ENCODE data around the gene CIDEB.

Gene CIDEB

GRCh38 chr14:24312736-24313507 lies 5.1 kb upstream of the CIDEB start:
- DNase-seq (ENCODE audit: low spot score) = no peak

- no peak for DNase-seq (ENCODE audit: low spot score)
Measured at GRCh38 chr14:24311837-24312615, 4.2 kb upstream of the CIDEB start.

GRCh38 chr14:24310646-24311604 lies 3.1 kb upstream of the CIDEB start, which contains the start of gene LTB4R:
Gene LTB4R, plus strand, starts transcription at chr14:24311502. Its CDS starts 4,150 bp downstream, at chr14:24315652.
- DNase-seq (ENCODE audit: low spot score) = no peak

- no peak for DNase-seq (ENCODE audit: low spot score)
Measured at GRCh38 chr14:24310265-24310645, 2.5 kb upstream of the CIDEB start.

- DNase-seq (ENCODE audit: low spot score) = no peak
Measured at GRCh38 chr14:24309538-24310264, 1.9 kb upstream of the CIDEB start, which contains the start of gene LTB4R2. Gene LTB4R2, plus strand, starts transcription at chr14:24310140. Its CDS starts 525 bp downstream, at chr14:24310665.

GRCh38 chr14:24308342-24309124 lies 756 bp upstream of the CIDEB start:
- no peak for DNase-seq (ENCODE audit: low spot score)

GRCh38 chr14:24307156-24307574 lies 612 bp downstream of the CIDEB start:
- DNase-seq (ENCODE audit: low spot score) = no peak

GRCh38 chr14:24304019-24304387 lies 3.8 kb downstream of the CIDEB start:
- no peak for DNase-seq (ENCODE audit: low spot score)

- no peak for DNase-seq (ENCODE audit: low spot score)
Measured at GRCh38 chr14:24300326-24300980, 7.3 kb downstream of the CIDEB start.

GRCh38 chr14:24299255-24300191 lies 8.3 kb downstream of the CIDEB start, which contains the start of the genes DHRS1 and NOP9:
Gene DHRS1, minus strand, starts transcription at chr14:24299780. Its CDS starts 674 bp downstream, at chr14:24299106.
Gene NOP9, plus strand, starts transcription at chr14:24299850. Its CDS starts 105 bp downstream, at chr14:24299955.
- DNase-seq (ENCODE audit: low spot score) = peak; percentile 93

- DNase-seq (ENCODE audit: low spot score) = peak; percentile 92
Measured at GRCh38 chr14:24298892-24299254, 8.9 kb downstream of the CIDEB start.

- peak; percentile 37 for DNase-seq (ENCODE audit: low spot score)
Measured at GRCh38 chr14:24297190-24297964, 10.4 kb downstream of the CIDEB start.

- DNase-seq (ENCODE audit: low spot score) = peak; percentile 92
Measured at GRCh38 chr14:24296341-24297157, 11.2 kb downstream of the CIDEB start.

GRCh38 chr14:24293525-24293924 lies 14.3 kb downstream of the CIDEB start:
- DNase-seq (ENCODE audit: low spot score) = no peak

- DNase-seq (ENCODE audit: low spot score) = no peak
Measured at GRCh38 chr14:24292118-24292807, 15.5 kb downstream of the CIDEB start.

- DNase-seq (ENCODE audit: low spot score) = no peak
Measured at GRCh38 chr14:24291446-24292117, 16.2 kb downstream of the CIDEB start.
